Activated naive CD4-positive, alpha-beta T cell treated with anti-CD3 and anti-CD28 coated beads, Interleukin-2, amount 50 U/mL, for 16 hours (primary cell): Measurements from ENCODE around the gene DPEP1.
A peak's percentile ranks its signal among the peaks of the same experiment; 100 is the strongest.
"Not testable (repeated sequence)": the region's sequence is repeated elsewhere in the genome, so short reads cannot be mapped to it uniquely, and the experiment has no call there.

ENCODE experiments used
- DNase-seq: peaks from one replicate; pipeline ENCODE4 v3.0.0-alpha.2; 2020

The DPEP1 gene

DNA sequence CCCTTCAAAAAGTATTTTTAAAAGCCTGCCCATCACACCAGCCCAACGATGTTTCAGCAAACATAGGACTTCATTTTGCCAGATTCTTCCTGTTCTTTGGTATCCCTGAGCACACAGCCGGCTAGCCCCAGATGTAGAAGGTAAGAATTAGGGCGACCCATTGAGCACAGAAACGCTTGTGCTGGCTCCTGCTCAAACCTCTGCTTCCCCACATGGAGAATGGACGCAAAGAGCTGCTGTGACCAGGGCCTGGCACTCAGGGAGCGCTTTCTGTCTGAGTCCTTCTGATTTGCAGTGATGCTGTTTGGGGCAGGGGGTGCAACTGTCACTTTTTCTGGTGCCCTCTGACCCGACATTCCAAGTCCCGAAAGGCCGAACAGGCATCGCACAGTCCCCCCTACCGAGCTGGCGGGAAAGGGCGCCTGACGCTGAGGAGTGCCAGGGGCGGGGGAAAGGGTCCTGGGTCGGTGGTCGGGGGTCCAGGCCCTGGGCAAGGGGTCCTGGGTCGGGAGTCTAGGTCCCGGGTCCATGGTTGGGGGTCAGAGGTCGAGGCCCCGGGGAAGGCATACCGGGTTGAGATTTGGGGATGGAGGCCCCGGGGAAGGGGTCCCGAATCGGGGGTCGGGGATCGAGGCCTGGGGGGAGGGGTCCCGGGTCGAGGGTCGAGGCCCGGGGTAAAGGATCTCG, 43.1 kb downstream of the DPEP1 start:
- DNase-seq, result no peak

DNA sequence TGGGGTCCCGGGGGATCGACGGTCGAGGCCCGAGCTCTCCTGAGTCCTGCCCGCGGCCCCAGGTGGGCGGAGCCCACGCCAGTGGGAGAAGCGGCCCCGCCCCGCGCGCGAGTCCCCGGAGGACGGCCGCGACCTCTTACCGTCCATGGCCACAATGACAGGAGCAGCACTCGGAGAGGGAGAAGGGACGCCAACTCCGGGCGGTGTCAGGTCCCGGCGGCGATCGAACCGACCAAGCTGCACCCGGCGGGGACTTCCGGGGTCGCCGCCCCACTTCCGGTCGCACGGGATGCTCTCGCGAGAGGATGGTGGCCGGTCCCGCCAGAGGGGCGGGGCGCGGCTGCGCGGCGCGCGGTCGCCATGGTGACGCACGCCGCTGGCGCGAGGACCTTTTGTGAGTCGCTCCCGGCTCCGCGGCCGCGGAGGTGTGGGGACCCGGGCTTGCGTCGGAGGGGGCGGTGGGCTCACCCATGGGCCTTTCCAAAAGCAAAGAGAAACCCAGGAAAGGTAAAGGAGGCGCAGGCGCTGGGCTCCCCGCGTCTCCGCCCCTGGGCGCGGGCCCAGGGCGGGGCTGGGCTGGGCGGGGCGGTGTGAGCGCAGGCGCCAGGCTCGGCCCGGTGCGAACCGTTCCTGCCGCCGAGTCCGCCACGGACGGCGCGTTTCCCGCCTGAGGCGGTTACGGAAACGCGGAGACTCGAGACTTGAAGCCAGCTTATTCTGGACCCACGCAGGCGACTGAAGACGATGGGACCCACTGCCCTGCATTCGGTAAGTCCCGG, 44.2 kb downstream of the DPEP1 start, which contains the start of the genes CHMP1A and SPATA33:
CHMP1A (minus strand) TSS at position 267 of the 779 bp plus-strand sequence; CDS start at position 147, 120 bp downstream.
SPATA33 (plus strand) TSS at position 395 of the 779 bp plus-strand sequence; CDS start at position 471, 76 bp downstream.
- peak; percentile 92 for DNase-seq

DNA sequence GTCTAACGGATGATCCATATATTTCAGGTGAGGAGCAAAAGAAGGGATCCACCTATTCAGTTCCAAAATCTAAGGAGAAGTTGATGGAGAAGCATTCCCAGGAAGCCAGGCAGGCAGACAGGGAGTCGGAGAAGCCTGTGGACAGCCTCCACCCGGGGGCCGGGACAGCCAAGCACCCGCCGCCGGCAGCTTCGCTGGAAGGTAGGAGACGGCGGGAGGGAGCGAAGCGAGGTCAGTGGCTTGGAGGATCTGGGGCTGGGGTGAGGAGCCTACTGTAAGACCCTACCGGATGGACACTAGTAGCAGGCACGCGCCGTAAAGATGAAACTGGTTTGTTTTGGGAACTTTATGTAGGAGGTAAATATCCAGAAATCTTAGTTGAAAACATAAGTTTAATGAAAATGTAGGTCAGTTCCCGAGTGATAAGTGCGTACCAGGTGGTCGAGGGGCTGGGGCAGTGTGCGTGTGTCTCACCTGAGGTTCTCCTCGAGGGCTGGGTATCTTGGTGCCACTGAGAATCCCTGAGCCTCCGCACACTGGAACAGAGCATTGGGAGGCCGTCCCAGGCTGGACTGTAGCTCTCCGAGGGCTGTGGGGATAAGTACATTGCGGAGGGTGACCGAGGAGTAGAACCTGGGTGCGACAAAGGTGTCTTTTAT, 44.9 kb downstream of the DPEP1 start:
- DNase-seq, result no peak

DNA sequence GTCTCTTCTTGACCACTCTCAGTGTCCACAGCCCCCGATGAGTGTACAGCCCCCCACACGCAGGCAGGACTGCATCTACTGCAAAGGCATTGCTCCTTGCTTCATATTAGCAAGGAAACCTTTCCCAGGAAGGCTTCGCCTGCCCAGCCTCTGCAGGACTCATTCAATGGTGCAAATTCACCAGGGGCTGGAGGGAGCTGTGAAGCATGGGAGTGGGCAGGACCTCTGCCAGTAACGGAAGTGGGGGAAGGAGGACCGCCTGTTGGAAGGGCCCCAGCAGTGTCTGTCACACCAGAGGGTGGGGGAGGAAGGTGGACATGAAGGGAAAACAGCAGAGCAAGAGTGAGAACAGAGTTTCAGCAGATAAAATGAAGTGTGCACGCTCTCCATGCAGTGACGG, 46.7 kb downstream of the DPEP1 start:
- DNase-seq, result no peak

DNA sequence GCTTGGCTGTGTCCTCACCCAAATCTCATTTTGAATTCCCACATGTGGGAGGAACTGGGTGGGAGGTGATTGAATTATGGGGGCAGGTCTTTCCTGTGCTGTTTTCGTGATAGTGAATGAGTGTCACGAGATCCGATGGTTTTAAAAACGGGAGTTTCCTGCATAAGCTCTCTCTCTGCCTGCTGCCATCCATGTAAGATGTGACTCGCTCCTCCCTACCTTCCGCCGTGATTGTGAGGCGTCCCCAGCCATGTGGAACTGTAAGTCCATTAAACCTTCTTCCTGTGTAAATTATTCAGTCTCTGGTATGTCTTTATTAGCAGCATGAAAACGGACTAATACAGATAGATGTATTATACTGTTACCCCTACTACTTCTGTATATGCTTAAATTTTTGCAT, 47.8 kb downstream of the DPEP1 start:
- no peak for DNase-seq

DNA sequence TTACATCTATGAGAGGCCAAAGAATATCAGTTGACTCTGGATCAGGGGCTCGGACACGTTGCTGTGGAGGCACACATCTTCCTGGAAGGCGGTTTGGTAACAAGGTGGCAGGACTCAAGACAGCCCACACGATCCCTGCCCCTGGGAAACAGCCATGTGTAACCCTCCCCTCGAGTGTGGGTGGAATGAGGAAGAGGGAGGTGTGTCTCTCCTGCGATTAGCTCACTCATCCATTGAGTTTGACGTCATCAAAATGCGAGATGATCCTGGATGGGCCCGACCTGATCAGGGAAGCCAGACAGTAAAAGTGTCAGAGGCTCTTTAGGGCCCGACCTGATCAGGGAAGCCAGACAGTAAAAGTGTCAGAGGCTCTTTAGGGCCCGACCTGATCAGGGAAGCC, 50.8 kb downstream of the DPEP1 start:
- DNase-seq, result not testable (repeated sequence)

DNA sequence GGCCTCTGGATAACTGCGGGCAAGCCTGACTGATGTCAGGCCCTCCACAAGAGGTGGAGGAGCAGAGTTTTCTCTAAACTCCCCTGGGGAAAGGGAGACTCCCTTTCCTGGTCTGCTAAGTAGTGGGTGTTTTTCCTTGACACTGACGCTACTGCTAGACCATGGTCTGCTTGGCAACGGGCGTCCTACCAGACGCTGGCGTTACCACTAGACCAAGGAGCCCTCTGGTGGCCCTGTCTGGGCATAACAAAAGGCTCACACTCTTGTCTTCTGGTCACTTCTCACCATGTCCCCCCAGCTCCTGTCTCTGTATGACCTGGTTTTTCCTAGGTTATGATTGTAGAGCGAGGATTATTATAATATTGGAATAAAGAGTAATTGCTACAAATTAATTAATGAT, 53.6 kb downstream of the DPEP1 start:
- not testable (repeated sequence) for DNase-seq

DNA sequence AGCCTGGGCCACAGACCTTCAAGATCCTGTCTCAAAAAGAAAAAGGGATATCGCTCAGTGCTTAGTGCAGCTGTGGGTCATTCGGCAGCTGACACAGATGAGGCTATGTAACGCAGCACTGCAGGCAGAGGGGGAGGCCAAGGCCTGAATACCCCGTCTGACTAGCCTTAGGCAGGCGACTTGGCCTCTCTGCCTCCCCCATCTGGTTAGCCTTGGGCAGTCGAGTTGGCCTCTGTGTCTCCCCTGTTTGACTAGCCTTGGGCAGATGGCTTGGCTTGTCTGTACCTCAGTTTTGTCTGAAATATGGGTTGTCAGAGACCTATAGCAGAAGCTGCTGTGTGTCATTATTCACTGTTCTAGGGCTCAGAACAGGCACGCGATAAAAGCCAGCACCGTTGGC, 54.2 kb downstream of the DPEP1 start:
- no peak for DNase-seq

DNA sequence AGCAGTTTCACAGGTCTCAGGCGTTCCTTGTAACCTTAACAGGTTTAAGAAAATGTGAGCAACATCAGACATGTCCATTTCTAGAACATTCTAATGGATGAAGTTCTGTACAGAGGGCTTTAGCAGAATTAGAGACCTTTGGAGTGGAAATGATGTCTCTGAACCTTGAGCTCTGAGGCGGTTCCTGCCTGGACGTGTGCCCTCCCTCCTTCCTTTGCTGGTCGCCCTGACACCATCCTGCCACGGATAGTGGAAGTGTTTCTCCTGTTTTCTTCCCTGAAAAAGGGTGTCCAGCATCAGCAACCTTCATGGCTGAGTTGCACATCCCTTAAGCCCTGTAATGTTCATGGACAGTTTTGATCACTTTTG, 55.3 kb downstream of the DPEP1 start:
- no peak for DNase-seq

DNA sequence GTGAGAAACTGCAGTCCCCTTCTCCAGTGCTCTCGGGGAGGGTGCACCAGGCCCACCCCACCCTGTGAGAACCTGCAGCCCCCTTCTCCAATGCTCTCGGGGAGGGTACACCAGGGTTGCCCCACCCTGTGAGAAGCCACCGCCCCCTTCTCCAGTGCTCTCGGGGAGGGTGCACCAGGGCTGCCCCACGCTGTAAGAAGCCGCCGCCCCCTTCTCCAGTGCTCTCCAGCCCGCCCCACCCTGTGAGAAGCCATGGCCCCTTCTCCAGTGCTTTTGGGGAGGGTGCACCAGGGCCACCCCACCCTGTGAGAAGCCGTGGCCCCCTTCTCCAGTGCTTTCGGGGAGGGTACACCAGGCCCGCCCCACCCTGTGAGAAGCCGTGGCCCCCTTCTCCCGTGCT, 56.3 kb downstream of the DPEP1 start:
- no peak for DNase-seq

DNA sequence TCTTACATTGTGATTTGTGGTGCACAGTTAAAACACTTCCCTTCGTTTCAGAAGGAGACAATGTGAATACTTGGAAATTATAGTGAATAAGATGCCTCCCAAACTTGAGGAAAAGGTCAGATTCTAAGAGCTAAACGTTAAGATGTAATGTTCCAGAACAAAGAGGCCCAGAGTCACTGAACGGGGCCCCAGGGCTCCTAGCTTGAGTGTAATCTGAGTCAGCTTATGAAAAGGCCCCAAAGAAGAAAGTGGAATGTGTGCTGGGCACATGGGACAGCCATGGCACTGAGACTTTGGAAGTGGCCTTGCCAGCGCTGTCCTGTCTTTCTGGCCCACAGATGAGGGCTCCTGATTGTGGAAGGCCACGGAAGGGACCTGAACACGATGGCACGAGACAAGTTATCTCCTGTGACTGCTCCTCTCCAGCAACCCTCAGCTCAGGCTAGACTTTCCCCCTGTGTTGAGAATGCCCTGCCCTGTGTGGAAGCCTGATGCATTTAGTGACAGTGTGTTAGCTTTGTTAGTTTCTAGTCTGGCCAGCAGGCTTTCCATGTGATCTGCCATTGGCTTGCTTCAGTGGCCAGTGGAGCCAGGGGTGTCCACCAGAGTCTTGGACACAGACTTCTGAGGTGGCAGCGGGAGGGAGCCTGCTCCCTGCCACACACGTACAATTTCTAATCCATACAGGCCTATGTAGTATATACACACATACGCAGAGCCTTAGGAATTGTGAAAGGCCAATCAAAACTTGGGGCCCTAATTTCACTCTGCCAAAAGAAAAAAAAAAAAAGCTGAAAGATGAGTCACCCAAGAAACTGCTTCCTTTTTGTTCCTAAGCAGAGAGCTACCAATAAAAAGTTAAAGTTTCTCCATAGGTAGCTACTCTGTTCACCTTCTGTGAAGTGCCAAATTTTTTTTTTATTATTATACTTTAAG, 57.3 kb downstream of the DPEP1 start:
- DNase-seq, result no peak

DNA sequence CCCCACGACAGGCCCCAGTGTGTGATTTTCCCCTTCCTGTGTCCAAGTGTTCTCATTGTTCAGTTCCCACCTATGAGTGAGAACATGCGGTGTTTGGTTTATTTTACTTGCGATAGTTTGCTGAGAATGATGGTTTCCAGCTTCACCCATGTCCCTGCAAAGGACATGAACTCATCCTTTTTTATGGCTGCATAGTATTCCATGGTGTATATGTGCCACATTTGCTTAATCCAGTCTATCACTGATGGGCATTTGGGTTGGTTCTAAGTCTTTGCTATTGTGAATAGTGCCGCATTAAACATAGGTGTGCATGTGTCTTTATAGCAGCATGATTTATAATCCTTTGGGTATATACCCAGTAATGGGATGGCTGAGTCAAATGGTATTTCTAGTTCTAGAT, 58.1 kb downstream of the DPEP1 start:
- not testable (repeated sequence) for DNase-seq

DNA sequence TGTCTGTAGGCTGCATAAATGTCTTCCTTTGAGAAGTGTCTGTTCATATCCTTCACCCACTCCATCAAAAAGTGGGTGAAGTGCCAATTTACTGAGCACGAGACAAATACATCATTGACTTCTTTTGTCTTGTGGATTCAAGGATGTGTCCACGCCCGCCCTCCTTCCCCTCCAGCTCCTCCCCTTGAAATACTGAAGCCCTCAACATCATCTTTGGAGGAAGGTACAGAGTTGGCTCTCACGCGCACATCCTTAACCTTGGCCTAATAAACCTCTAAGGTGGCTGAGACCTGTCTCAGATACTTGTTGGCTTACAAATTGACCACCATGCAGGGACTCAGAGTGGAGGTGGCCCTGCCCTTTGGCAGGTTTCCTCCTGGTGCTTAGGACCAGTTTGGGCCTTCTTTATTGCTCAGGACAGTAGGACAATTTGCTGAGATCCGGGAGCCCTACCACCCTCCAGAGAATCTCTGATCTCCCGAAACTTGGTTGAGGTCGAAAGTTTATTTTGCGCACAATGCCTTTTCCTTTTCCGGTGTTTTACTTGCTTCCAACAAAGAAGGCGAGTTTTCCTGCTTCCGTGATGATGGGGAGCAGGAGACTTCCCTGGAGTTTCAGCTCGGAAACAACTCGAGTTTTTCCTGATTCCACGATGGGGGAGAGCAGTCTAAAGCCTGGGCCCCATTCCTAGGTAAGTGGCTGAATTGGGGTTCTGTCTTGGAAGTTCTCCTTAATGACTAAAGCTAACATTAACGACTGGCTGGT, 58.9 kb downstream of the DPEP1 start:
- no peak for DNase-seq

DNA sequence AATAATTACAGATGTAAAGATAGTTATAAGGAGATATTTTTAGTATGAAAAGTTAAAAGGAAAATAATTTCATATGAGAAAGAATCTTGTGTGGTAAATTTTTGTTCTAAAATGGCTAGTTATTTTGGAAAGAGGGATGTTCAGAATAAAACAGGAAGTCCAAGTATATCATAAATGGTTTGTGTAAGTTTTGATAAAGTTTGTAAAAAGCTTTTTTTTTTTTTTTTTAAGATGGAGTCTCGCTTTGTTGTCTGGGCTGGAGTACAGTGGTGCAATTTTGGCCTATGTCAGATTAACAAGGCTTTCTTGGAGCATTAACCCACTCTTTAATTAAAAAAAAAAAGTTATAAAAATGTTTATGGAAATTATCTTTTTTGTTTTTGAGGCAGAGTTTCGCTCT, 64.8 kb downstream of the DPEP1 start:
- no peak for DNase-seq

DNA sequence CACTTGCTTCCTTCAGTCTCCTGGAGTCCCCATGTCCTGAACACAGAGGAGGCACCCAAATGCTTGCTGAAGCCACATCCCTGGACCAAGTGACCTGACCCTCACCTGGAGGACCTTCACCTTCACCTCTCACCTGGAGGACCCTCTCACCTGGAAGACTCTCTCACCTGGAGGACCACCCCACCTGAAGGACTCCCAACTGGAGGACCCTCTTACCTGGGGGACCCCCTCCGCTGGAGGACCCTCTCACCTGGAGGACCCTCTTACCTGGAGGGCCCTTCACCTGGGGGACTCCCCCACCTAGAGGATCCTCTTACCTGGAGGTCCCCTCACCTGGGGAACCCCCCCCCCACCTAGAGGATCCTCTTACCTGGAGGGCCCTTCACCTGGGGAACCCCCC, 72.5 kb downstream of the DPEP1 start:
- no peak for DNase-seq

DNA sequence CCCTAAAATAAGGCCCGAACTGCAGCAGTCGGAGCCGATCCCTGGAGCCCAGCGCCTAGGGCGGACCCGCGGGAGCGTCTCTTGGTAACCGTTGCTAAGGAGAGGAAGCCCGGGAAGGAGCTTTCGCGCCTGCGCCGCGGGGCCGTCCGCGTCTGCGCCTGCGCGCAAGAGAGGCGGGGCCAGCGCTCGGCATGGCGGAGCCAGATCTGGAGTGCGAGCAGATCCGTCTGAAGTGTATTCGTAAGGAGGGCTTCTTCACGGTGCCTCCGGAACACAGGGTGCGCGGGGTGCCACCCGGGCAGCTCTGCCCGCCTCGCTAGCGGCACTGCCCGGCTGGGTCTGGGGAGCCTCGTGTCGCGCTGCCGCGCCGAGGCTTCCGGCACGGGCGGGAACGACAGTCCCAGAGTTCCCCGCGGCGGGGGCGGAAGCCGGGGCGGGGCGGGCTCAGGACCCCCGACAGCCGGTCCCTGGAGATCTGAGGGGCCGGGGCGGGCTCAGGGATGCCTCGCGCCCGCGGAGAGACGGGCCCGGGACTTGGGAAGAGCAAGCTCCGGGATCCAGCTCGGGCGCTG, 73.2 kb downstream of the DPEP1 start, which contains the start of gene CDK10:
CDK10 (plus strand) TSS at position 170 of the 572 bp plus-strand sequence; CDS start at position 192, 22 bp downstream.
- DNase-seq, result peak; percentile 86

DNA sequence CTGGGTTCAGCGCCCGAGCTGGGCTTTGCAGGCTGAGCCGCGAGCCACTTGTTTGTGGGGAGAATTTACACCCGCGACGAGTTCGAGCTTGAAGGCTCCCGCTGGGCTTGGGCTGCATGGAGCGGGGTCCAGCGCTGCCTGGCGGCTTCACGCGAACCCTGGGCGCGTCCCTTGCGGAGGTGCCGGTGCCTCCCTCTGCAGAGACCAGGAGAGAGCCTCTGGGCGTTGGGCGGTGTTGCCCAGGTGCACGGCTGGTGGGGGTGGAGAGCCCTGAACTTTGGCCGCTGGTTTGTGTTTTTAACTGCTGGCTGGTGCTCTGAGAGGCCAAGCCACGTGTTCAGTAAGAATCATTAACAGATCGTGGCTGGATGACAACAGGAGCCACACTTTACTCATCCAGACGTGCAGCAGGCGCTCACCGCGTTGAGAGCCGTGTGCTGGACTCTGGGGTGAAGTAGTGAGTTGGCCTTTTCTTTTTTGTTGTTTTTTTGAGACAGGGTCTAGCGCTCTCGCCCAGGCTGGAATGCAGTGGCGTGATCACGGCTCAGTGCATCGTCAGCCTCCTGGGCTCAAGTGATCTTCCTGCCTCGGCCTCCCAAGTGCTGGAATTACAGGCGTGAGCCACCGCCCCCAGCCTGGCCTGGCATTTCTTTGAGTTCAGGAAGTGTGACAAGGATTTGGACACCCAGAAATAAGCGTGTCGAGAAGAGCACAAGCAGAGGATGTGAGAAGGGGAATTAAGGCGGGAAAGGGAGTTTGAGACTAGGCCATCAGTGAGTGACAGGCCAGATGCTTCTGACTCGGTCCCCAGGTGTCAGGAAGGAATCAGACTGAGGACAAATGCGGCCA, 73.9 kb downstream of the DPEP1 start:
- no peak for DNase-seq
